Spleen (tissue), 11 donors: ENCODE data around the gene RNF26. TPM values are rescaled to one million over a fixed set of nuclear protein-coding genes. Genes with fewer than 3 reads are reported as not detected.

Experiments used
- DNase-seq: peaks from one replicate; pipeline ENCODE4 v3.0.0-alpha.2; 2020
- H3K27ac ChIP-seq, 8 donors: fragments of 200-600 bp; sonication (generic) in 7 of 8; 1 replicate in 4 of 8; 2 replicates in 4 of 8; pipeline versions ENCODE4 v1.5.0 to v1.8.0; 2016 to 2021; ENCODE audit warnings: inconsistent platforms in 4 of 8, mild to moderate bottlenecking in 4 of 8, moderate library complexity in 1 of 8
- H3K27me3 ChIP-seq, 7 donors: fragments of 200-600 bp; sonication (generic) in 6 of 7; replicated peaks in 1 of 7; 1 replicate in 4 of 7; 2 replicates in 3 of 7; pipeline versions ENCODE4 v1.5.0 to v1.8.0; 2016 to 2021; ENCODE audit warnings: inconsistent platforms in 3 of 7, mild to moderate bottlenecking in 1 of 7
- H3K36me3 ChIP-seq, 6 donors: fragments of 200-600 bp; sonication (generic) in 5 of 6; 1 replicate in 4 of 6; 2 replicates in 2 of 6; pipeline versions ENCODE4 v1.5.0 to v1.8.0; 2016 to 2021; ENCODE audit warnings: inconsistent platforms in 2 of 6
- H3K4me1 ChIP-seq, 6 donors: fragments of 200-600 bp; sonication (generic) in 5 of 6; 1 replicate in 3 of 6; 2 replicates in 3 of 6; pipeline versions ENCODE4 v1.5.0 to v1.8.0; 2016 to 2021; ENCODE audit warnings: inconsistent platforms in 3 of 6
- H3K4me3 ChIP-seq, 8 donors: fragments of 200-600 bp; sonication (generic) in 7 of 8; 1 replicate in 4 of 8; 2 replicates in 4 of 8; pipeline versions ENCODE4 v1.5.0 to v1.8.0; 2016 to 2021; ENCODE audit warnings: inconsistent platforms in 4 of 8, mild to moderate bottlenecking in 4 of 8, moderate library complexity in 2 of 8
- H3K9me3 ChIP-seq, 8 donors: fragments of 200-600 bp; sonication (generic) in 7 of 8; 1 replicate in 4 of 8; 2 replicates in 4 of 8; pipeline versions ENCODE4 v1.5.0 to v1.8.0; 2016 to 2021; ENCODE audit warnings: inconsistent platforms in 4 of 8
- POLR2A ChIP-seq, 3 donors: fragments of 450-650 bp; IDR thresholded peaks; one replicate each; pipeline ENCODE4 v1.5.1; 2017; ENCODE audit warnings: antibody characterized with exemption in 3 of 3, mild to moderate bottlenecking in 1 of 3
- POLR2AphosphoS5 ChIP-seq, 3 donors: sonication (generic); formaldehyde crosslinking; IDR thresholded peaks; one replicate each; pipeline ENCODE4 v1.5.1; 2017; ENCODE audit warnings: antibody characterized with exemption in 3 of 3
- WGBS, 5 donors: extraction: QIAGEN DNeasy Blood & Tissue Kit in 3 of 5; methylation state at CpG; one replicate each; pipeline versions ENCODE4 v1.1.5 to v1.1.7; 2013 to 2018; 5-methylcytosine and 5-hydroxymethylcytosine counted together
- intact Hi-C: fragments of 100-400 bp; cut with DNase I; formaldehyde crosslinking; loops from one replicate; pipeline ENCODE4 v1.15.0; 2023; ENCODE audit warnings: low total_unique reads
- polyA plus RNA-seq, 3 donors: library from polyadenylated mRNA; stranded (reverse); fragments of 200-250 nt; gene quantifications; one replicate each; pipeline ENCODE4 v1.2.1, GENCODE V29; 2013
- total RNA-seq, 7 donors: library from RNA; depleted of rRNA in 3 of 7; stranded (reverse); fragments of >200 nt in 3 of 7; fragmentation: NEBNext Ultra II Directional in 4 of 7; extraction: Animal tissue kit (Norgen Biotek cat#: 25700) in 4 of 7; gene quantifications; one replicate each; pipeline versions ENCODE4 v1.1.0 to v1.2.1, GENCODE V29; 2016 to 2021
- TF ChIP-seq, protein P1 (sequence below), 11 experiments: fragments of 200-600 bp in 7 of 11; fragments of 450-650 bp in 4 of 11; sonication (generic) in 4 of 11; IDR thresholded peaks in 8 of 11; conservative IDR thresholded peaks in 3 of 11; 1 replicate in 7 of 11; 2 replicates in 4 of 11; pipeline versions ENCODE4 v1.4.0 to v1.8.0; 2016 to 2021; ENCODE audit warnings: antibody characterized with exemption in 11 of 11, inconsistent platforms in 4 of 11, mild to moderate bottlenecking in 1 of 11
- donor health status: healthy with polysubstance abuse.
- donor health status: DM: no; HTN: no; CAD: no; lungs with moderate emphysema.
- donor health status: DM: no; HTN: no; CAD: no.
- donor health status: Bipolar disorder and iron deficiency.
- donor health status: healthy.
- donor health status: DM: no; HTN: no; CAD: no.
- donor health status: DM: yes; HTN: yes; CAD: no.

Gene RNF26
- total and polyA plus RNA-seq, 10 donors = 8.6 to 18.2 (median 15.0) TPM

DNA sequence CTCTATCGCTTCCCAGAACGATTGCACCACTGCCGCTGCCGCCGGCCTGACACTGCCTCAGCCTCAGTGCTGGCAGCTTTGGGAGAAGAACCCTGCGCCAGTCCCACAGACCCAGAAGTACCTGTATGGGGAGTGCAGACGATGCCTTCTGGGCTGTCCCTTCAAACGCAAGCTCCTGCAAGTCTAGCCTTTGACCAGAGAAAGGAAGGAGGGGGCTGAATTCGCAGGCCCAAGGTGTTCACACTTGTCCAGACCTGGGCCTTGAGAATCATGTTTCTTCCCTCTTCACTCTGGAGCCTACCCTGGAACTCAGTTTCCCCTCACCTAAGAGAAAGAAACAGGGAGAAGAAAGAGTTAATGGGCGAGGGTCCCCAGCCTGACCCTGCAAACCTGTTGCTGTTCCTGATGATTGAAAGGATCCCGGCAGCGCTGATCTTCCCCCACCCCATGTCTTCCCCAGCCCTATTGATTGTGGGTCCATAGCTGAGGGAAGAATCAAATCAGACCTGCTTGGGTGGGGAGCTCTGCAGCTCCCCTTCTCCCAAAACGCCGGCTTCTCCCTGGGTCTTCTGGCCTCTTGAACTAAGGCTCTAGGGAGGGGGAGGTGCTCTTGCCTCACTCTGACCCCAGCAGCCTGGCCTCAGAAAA, 16.6 kb upstream of the RNF26 start:
- Histone ChIP-seq H3K4me1 (peaks cover 21 to 83% (median 78%) of the 10 kb centered on the region in 6 donors), H3K4me3 (peak overlapping the region in 6 of 8 donors; percentile 6 to 72 (median 34)), H3K27ac (peak overlapping the region in 5 of 8 donors; percentile 63 to 86 (median 82)), H3K27me3 (peaks cover 0 to 82% (median 31%) of the 10 kb centered on the region in 7 donors), H3K9me3 (no peaks in the 10 kb centered on the region), H3K36me3 (peaks cover 0 to 22% (median 0%) of the 10 kb centered on the region in 6 donors)
- intact Hi-C loops = no loop called here
- DNase-seq = no peak
- WGBS, 5 donors = 58 to 65% (median 61%) methylated on average over 14 of the region's 14 CpGs
- TF ChIP-seq POLR2A (IDR thresholded peaks at IDR 0.05) (no peak), POLR2AphosphoS5 (IDR thresholded peaks at IDR 0.05) (no peak)
- TF ChIP-seq, protein P1, sequence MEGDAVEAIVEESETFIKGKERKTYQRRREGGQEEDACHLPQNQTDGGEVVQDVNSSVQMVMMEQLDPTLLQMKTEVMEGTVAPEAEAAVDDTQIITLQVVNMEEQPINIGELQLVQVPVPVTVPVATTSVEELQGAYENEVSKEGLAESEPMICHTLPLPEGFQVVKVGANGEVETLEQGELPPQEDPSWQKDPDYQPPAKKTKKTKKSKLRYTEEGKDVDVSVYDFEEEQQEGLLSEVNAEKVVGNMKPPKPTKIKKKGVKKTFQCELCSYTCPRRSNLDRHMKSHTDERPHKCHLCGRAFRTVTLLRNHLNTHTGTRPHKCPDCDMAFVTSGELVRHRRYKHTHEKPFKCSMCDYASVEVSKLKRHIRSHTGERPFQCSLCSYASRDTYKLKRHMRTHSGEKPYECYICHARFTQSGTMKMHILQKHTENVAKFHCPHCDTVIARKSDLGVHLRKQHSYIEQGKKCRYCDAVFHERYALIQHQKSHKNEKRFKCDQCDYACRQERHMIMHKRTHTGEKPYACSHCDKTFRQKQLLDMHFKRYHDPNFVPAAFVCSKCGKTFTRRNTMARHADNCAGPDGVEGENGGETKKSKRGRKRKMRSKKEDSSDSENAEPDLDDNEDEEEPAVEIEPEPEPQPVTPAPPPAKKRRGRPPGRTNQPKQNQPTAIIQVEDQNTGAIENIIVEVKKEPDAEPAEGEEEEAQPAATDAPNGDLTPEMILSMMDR (IDR thresholded peaks at IDR 0.05 in 8 of 11, conservative IDR thresholded peaks at IDR 0.05 in 3 of 11) = no peak

DNA sequence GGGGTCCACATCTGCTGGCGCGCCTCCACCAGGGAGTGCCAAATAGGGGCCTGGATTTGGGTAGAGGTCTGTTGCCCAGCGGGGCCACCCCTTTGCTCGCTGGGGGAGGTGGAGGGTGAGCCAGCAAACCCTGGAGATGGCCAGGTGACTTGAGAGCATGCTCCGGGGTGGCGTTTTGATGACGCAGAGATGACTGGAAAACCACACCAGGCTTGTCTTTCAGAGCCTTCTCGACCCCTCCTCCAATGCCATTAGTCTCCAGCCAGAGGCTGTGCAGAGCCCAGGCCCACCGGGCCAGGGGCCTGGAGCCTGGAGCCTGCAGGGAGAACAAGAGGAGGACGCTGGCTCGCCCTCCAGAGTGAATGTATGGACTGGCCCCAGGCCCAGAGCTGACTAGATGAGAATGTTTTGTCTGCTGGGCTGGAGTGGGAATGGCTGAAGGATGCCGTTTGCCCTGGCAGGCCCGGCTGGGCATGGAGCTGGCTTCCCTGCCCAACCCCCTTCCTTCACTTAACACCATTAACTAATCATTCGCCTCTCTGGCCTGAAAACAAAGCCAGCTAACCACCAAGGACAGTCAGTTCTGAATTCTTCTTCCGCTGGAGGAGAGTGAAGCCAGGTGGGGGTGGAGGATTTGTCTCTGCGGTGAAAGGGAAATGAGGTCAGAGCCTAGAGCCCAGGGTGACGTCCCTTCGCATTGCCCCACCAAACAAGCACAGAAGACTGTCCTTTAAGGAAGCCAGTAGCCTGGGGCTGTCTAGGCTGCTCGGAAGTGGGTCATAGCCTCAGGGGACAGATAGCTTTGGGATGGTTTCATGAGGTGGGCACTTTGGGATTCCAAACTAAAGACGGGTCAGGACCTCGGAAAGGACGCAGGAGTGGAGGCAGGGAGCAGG, 15.8 kb upstream of the RNF26 start:
- peak overlapping the region in 7 of 8 donors; percentile 58 to 86 (median 80) for H3K27ac ChIP-seq
- peak in 2 of 3 donors; percentile 34 to 70 for TF ChIP-seq POLR2AphosphoS5 (IDR thresholded peaks at IDR 0.05)
- TF ChIP-seq POLR2A (IDR thresholded peaks at IDR 0.05) = no peak
- TF ChIP-seq, protein P1 (IDR thresholded peaks at IDR 0.05 in 8 of 11, conservative IDR thresholded peaks at IDR 0.05 in 3 of 11) = no peak
- peaks cover 0 to 82% (median 31%) of the 10 kb centered on the region in 7 donors for H3K27me3 ChIP-seq
- WGBS, 5 donors = 55 to 72% (median 64%) methylated on average over 11 to 22 of the region's 22 CpGs
- H3K36me3 ChIP-seq = peaks cover 0 to 17% (median 0%) of the 10 kb centered on the region in 6 donors
- DNase-seq = no peak
- no peaks in the 10 kb centered on the region for H3K9me3 ChIP-seq
- intact Hi-C loops = no loop called here
- H3K4me3 ChIP-seq = peak overlapping the region in 1 of 8 donors; percentile 22
- peaks cover 21 to 89% (median 81%) of the 10 kb centered on the region in 6 donors for H3K4me1 ChIP-seq

DNA sequence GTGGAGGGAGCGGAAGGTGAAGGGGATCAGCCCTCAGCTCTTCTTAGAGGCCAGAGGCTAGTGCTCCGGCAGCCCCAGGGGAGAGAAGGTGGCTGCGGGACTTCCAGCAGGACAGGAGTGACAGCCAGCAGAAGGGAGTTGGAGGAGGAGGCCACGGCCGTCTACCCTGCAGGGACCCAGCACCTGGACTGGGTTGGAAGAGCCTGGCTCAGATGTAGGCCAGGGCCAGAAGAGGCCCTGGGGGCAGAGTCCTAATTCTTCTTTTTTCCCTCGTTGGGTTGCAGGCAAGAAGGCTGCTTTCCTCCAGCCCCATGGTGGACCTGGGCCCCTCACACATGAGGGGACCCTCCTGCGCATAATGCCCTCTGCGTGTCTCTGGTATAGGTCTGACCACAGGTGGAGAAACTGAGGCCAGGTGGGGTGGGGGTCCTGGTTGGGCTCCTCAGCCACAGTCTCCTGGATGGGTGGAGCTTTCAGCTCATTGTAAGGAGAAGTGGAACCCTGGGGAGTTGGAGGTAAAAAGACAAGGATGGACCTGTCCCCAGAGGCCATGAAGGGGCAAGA, 15.1 kb upstream of the RNF26 start:
- H3K9me3 ChIP-seq = no peaks in the 10 kb centered on the region
- intact Hi-C loops = no loop called here
- H3K4me1 ChIP-seq = peaks cover 21 to 93% (median 83%) of the 10 kb centered on the region in 6 donors
- no peak for DNase-seq
- H3K27ac ChIP-seq = peak overlapping the region; percentile 54 to 86 (median 76)
- WGBS, 5 donors = 67 to 91% (median 70%) methylated on average over 6 to 8 of the region's 8 CpGs
- H3K36me3 ChIP-seq = peaks cover 0 to 9% (median 0%) of the 10 kb centered on the region in 6 donors
- H3K4me3 ChIP-seq = peak overlapping the region in 1 of 8 donors; percentile 4
- no peak for TF ChIP-seq POLR2AphosphoS5 (IDR thresholded peaks at IDR 0.05)
- no peak for TF ChIP-seq POLR2A (IDR thresholded peaks at IDR 0.05)
- TF ChIP-seq, protein P1 (IDR thresholded peaks at IDR 0.05 in 8 of 11, conservative IDR thresholded peaks at IDR 0.05 in 3 of 11) = no peak
- H3K27me3 ChIP-seq = peaks cover 0 to 78% (median 31%) of the 10 kb centered on the region in 7 donors
